K562 (cell line): ENCODE measurements around the gene ANXA9. TPM values are rescaled to one million over a fixed set of nuclear protein-coding genes. Genes with fewer than 3 reads are reported as not detected.

Experiments used
- ETS2 ChIP-seq: IDR thresholded peaks from 2 replicates; pipeline ENCODE4 v1.6.1; 2016; ENCODE audit warnings: borderline replicate concordance, missing genetic modification characterization, mild to moderate bottlenecking, moderate library complexity, missing compliant biosample characterization; ENCODE audit not compliant: poor library complexity, severe bottlenecking
- HOXB6 ChIP-seq: fragments of 250-450 bp; sonication (Bioruptor Pico); IDR thresholded peaks from 2 replicates; pipeline ENCODE4 v1.5.1; 2022; ENCODE audit warnings: mild to moderate bottlenecking, borderline replicate concordance
- MEIS2 ChIP-seq: fragments of 450-650 bp; IDR thresholded peaks from 2 replicates; pipeline ENCODE4 v1.6.1; 2014; ENCODE audit warnings: mild to moderate bottlenecking; ENCODE audit not compliant: partially characterized antibody
- NBN ChIP-seq: fragments of 450-650 bp; IDR thresholded peaks from 2 replicates; pipeline ENCODE4 v1.6.1; 2016; ENCODE audit warnings: low read depth, mild to moderate bottlenecking
- NRF1 ChIP-seq, 2 experiments: fragments of 450-650 bp; IDR thresholded peaks in 1 of 2; conservative IDR thresholded peaks in 1 of 2; 2 replicates each; pipeline ENCODE4 v1.6.1; 2014; ENCODE audit warnings: mild to moderate bottlenecking in 2 of 2
- SRSF1 ChIP-seq: fragments of 200-400 bp; formaldehyde crosslinking; IDR thresholded peaks from 2 replicates; pipeline ENCODE4 v1.6.1; 2017; ENCODE audit warnings: mild to moderate bottlenecking, low read depth, low read length, moderate library complexity
- WHSC1 ChIP-seq: IDR thresholded peaks from one replicate; pipeline ENCODE4 v1.6.1; 2012; ENCODE audit warnings: low read length, control low read depth, inconsistent platforms
- polyA plus RNA-seq, 8 experiments: library from polyadenylated mRNA; depleted of rRNA in 4 of 8; stranded (reverse) in 5 of 8; unstranded in 3 of 8; fragments of >200 nt; fragmentation: Nextera tagmentation in 2 of 8; fragmentation: Illumina TruSeq in 1 of 8; extraction: Ambion mirVana in 2 of 8; extraction: Trizol in 1 of 8; gene quantifications; 2 replicates each; pipeline versions ENCODE4 v1.2.1 to v1.2.3, GENCODE V29; 2011 to 2014; ENCODE audit warnings: inconsistent platforms in 1 of 8, missing spikeins in 1 of 8
- total RNA-seq, 7 experiments: library from RNA; depleted of rRNA in 6 of 7; stranded (reverse); fragments of >200 nt in 6 of 7; fragmentation: Illumina TruSeq in 2 of 7; extraction: Trizol in 2 of 7; gene quantifications; 2 replicates each; pipeline versions ENCODE4 v1.2.1 to v1.2.3, GENCODE V29; 2011 to 2021; ENCODE audit warnings: low replicate concordance in 1 of 7
- TF ChIP-seq, protein P1 (sequence below): sonication (generic); formaldehyde crosslinking; IDR thresholded peaks from 2 replicates; pipeline ENCODE4 v1.5.0; 2020; ENCODE audit warnings: missing genetic modification reagents
- TF ChIP-seq, protein P2 (sequence below): fragments of 450-650 bp; IDR thresholded peaks from 2 replicates; pipeline ENCODE4 v1.6.1; 2016
- TF ChIP-seq, protein P3 (sequence below): fragments of 450-650 bp; IDR thresholded peaks from 2 replicates; pipeline ENCODE4 v1.6.1; 2016; ENCODE audit warnings: mild to moderate bottlenecking, moderate library complexity

ANXA9 gene
- total and polyA plus RNA-seq, 9 of the 15 experiments (the other 6 are each of a cell fraction or from before 2014, with no cell fraction given) = 0.24 to 1.6 (median 0.57) TPM

DNA sequence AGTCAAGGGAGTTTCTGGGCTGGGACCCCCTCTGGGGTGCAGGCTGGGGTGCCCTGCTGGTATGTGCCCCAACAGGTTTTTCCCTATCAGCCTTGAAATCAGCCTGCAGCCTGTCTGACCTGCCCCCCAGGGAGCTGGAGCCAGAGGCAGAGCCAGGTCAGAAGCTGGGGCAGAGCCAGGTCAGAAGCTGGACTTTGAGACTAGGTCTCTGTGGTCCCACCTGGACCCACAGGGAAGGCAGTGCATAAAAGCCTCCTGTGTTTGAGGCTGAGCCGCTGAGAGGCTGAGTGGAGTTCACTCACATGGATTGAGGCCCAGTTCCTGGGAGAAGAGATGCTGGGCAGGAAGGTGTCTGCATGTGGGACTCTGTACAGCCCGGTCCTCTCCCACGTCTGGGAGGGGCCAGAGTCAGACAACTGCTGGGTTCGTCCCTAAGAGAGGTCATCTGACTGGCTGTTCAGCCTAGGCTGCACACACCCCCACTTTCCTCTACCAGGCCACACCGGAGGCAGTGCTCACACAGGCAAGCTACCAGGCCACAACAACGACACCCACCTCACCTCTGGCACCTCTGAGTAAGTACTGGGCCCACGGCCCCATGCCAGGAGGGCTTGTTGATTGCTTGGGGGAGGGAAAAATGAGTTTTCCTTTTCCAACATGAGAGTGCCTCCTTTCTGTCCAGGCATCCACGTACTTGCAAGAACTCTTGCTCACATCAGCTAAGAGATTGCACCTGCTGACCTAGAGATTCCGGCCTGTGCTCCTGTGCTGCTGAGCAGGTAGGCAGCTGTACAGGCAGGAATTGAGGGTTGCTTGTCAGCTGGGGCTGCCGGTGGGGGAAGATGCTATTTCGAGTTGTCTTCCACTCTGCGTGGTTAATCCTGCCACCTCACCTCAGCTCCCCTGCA, at the start of gene ANXA9 (continued):
- TF ChIP-seq NBN (no peak), MEIS2 (no peak), SRSF1 (no peak), WHSC1 (no peak), NRF1 (conservative IDR thresholded peaks at IDR 0.05 in 1 of 2, IDR thresholded peaks at IDR 0.05 in 1 of 2) (peak; percentile 13 to 33; a peak in 1 of 4 replicates), ETS2 (tag) (no peak), HOXB6 (CRISPR knock-in tag) (no peak)
- TF ChIP-seq, protein P1, sequence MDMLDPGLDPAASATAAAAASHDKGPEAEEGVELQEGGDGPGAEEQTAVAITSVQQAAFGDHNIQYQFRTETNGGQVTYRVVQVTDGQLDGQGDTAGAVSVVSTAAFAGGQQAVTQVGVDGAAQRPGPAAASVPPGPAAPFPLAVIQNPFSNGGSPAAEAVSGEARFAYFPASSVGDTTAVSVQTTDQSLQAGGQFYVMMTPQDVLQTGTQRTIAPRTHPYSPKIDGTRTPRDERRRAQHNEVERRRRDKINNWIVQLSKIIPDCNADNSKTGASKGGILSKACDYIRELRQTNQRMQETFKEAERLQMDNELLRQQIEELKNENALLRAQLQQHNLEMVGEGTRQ (CRISPR knock-in tag) = 0 out of 2 replicates have a peak, but pooled peaks have one; percentile 14
- TF ChIP-seq, protein P2, sequence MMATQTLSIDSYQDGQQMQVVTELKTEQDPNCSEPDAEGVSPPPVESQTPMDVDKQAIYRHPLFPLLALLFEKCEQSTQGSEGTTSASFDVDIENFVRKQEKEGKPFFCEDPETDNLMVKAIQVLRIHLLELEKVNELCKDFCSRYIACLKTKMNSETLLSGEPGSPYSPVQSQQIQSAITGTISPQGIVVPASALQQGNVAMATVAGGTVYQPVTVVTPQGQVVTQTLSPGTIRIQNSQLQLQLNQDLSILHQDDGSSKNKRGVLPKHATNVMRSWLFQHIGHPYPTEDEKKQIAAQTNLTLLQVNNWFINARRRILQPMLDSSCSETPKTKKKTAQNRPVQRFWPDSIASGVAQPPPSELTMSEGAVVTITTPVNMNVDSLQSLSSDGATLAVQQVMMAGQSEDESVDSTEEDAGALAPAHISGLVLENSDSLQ = no peak
- TF ChIP-seq, protein P3, sequence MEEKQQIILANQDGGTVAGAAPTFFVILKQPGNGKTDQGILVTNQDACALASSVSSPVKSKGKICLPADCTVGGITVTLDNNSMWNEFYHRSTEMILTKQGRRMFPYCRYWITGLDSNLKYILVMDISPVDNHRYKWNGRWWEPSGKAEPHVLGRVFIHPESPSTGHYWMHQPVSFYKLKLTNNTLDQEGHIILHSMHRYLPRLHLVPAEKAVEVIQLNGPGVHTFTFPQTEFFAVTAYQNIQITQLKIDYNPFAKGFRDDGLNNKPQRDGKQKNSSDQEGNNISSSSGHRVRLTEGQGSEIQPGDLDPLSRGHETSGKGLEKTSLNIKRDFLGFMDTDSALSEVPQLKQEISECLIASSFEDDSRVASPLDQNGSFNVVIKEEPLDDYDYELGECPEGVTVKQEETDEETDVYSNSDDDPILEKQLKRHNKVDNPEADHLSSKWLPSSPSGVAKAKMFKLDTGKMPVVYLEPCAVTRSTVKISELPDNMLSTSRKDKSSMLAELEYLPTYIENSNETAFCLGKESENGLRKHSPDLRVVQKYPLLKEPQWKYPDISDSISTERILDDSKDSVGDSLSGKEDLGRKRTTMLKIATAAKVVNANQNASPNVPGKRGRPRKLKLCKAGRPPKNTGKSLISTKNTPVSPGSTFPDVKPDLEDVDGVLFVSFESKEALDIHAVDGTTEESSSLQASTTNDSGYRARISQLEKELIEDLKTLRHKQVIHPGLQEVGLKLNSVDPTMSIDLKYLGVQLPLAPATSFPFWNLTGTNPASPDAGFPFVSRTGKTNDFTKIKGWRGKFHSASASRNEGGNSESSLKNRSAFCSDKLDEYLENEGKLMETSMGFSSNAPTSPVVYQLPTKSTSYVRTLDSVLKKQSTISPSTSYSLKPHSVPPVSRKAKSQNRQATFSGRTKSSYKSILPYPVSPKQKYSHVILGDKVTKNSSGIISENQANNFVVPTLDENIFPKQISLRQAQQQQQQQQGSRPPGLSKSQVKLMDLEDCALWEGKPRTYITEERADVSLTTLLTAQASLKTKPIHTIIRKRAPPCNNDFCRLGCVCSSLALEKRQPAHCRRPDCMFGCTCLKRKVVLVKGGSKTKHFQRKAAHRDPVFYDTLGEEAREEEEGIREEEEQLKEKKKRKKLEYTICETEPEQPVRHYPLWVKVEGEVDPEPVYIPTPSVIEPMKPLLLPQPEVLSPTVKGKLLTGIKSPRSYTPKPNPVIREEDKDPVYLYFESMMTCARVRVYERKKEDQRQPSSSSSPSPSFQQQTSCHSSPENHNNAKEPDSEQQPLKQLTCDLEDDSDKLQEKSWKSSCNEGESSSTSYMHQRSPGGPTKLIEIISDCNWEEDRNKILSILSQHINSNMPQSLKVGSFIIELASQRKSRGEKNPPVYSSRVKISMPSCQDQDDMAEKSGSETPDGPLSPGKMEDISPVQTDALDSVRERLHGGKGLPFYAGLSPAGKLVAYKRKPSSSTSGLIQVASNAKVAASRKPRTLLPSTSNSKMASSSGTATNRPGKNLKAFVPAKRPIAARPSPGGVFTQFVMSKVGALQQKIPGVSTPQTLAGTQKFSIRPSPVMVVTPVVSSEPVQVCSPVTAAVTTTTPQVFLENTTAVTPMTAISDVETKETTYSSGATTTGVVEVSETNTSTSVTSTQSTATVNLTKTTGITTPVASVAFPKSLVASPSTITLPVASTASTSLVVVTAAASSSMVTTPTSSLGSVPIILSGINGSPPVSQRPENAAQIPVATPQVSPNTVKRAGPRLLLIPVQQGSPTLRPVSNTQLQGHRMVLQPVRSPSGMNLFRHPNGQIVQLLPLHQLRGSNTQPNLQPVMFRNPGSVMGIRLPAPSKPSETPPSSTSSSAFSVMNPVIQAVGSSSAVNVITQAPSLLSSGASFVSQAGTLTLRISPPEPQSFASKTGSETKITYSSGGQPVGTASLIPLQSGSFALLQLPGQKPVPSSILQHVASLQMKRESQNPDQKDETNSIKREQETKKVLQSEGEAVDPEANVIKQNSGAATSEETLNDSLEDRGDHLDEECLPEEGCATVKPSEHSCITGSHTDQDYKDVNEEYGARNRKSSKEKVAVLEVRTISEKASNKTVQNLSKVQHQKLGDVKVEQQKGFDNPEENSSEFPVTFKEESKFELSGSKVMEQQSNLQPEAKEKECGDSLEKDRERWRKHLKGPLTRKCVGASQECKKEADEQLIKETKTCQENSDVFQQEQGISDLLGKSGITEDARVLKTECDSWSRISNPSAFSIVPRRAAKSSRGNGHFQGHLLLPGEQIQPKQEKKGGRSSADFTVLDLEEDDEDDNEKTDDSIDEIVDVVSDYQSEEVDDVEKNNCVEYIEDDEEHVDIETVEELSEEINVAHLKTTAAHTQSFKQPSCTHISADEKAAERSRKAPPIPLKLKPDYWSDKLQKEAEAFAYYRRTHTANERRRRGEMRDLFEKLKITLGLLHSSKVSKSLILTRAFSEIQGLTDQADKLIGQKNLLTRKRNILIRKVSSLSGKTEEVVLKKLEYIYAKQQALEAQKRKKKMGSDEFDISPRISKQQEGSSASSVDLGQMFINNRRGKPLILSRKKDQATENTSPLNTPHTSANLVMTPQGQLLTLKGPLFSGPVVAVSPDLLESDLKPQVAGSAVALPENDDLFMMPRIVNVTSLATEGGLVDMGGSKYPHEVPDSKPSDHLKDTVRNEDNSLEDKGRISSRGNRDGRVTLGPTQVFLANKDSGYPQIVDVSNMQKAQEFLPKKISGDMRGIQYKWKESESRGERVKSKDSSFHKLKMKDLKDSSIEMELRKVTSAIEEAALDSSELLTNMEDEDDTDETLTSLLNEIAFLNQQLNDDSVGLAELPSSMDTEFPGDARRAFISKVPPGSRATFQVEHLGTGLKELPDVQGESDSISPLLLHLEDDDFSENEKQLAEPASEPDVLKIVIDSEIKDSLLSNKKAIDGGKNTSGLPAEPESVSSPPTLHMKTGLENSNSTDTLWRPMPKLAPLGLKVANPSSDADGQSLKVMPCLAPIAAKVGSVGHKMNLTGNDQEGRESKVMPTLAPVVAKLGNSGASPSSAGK = peak; percentile 53; the same call in 1 of the 2 replicates
